CD4-positive, alpha-beta T cell (primary cell): Measurements from ENCODE around the gene SRMS. TPM values are rescaled to one million over a fixed set of nuclear protein-coding genes. Genes with fewer than 3 reads are reported as not detected.
A peak's percentile ranks its signal among the peaks of the same experiment; 100 is the strongest.

ENCODE experiments used
- ATAC-seq: fragments of 200-7000 bp; cut with Tn5 transposase; one replicate; pipeline ENCODE4 v1.10.0; 2022; ENCODE audit warnings: mild to moderate bottlenecking; ENCODE audit not compliant: poor library complexity
- CTCF ChIA-PET: fragments of 350-600 bp; sonication (Branson Sonifier 250); formaldehyde crosslinking; loops from one replicate; lab custom pipeline; 2021; ENCODE audit warnings: antibody characterized with exemption, inconsistent platforms; lab: Charles Lee
- POLR2A ChIA-PET: fragments of 350-600 bp; sonication (Branson Sonifier 250); formaldehyde crosslinking; loops from one replicate; lab custom pipeline; 2021; ENCODE audit warnings: antibody characterized with exemption, inconsistent platforms; lab: Charles Lee
- DNase-seq, 14 experiments: peaks; one replicate each; pipeline ENCODE4 v3.0.0-alpha.2; 2013 to 2020; ENCODE audit warnings: mixed read lengths in 2 of 14
- H3K27ac ChIP-seq, 2 donors: one replicate each; pipeline versions ENCODE4 v1.5.1 to v1.7.0; 2013; ENCODE audit warnings: low read length in 2 of 2, low read depth in 1 of 2, mild to moderate bottlenecking in 1 of 2
- H3K27me3 ChIP-seq, 2 experiments: 1 replicate in 1 of 2; 2 replicates in 1 of 2; pipeline versions ENCODE4 v1.6.1 to v1.7.0; 2013; ENCODE audit warnings: low read length in 2 of 2, control low read depth in 1 of 2, mild to moderate bottlenecking in 1 of 2, moderate library complexity in 1 of 2; ENCODE audit not compliant: insufficient read depth in 2 of 2, control insufficient read depth in 1 of 2
- H3K36me3 ChIP-seq: one replicate; pipeline ENCODE4 v1.6.1; 2013; ENCODE audit warnings: low read length, control low read depth; ENCODE audit not compliant: insufficient read depth
- H3K4me1 ChIP-seq: one replicate; pipeline ENCODE4 v1.6.1; 2013; ENCODE audit warnings: low read length, control low read depth; ENCODE audit not compliant: insufficient read depth
- H3K4me3 ChIP-seq: one replicate; pipeline ENCODE4 v1.5.1; 2013; ENCODE audit warnings: mild to moderate bottlenecking, low read length, moderate library complexity
- H3K9me3 ChIP-seq, 2 experiments: 1 replicate in 1 of 2; 2 replicates in 1 of 2; pipeline versions ENCODE4 v1.6.1 to v1.7.0; 2013; ENCODE audit warnings: low read length in 2 of 2, mild to moderate bottlenecking in 2 of 2, control low read depth in 1 of 2, moderate library complexity in 1 of 2; ENCODE audit not compliant: control insufficient read depth in 1 of 2, insufficient read depth in 1 of 2
- H3K27ac Mint-ChIP-seq: one replicate; pipeline ENCODE4 v1.8.0; 2020; ENCODE audit warnings: mixed read lengths
- H3K27me3 Mint-ChIP-seq: one replicate; pipeline ENCODE4 v1.8.0; 2021; ENCODE audit warnings: mixed read lengths
- H3K36me3 Mint-ChIP-seq: one replicate; pipeline ENCODE4 v1.8.0; 2021; ENCODE audit warnings: low read depth, mixed read lengths
- H3K4me1 Mint-ChIP-seq: one replicate; pipeline ENCODE4 v1.8.0; 2021; ENCODE audit warnings: low read depth, mixed read lengths
- H3K4me3 Mint-ChIP-seq: one replicate; pipeline ENCODE4 v1.8.0; 2020; ENCODE audit warnings: mild to moderate bottlenecking, mixed read lengths
- H3K9me3 Mint-ChIP-seq: one replicate; pipeline ENCODE4 v1.8.0; 2020; ENCODE audit warnings: mixed read lengths
- CTCF ChIP-seq: fragments of 200-600 bp; IDR thresholded peaks from one replicate; pipeline ENCODE4 v1.8.0; 2022; ENCODE audit warnings: antibody characterized with exemption, mild to moderate bottlenecking
- intact Hi-C, 2 experiments: fragments of 100-400 bp; cut with DNase I in 1 of 2; cut with micrococcal nuclease in 1 of 2; formaldehyde crosslinking; loops; one replicate each; pipeline versions ENCODE4 v1.15.1 to v1.9.0; 2023 to 2025; cut with DNase I, micrococcal nuclease
- total RNA-seq, 174 experiments: library from RNA in 2 of 174; stranded (reverse) in 2 of 174; gene quantifications; one replicate each; pipeline ENCODE4 v1.2.3 and lab custom pipeline; 2021 to 2026

SRMS gene
- total RNA-seq, 2 experiments from 2014 or later, result not detected

- intact Hi-C loops, result loop anchor here (2.0 to 5.0 kb wide), 7 partner anchors 40 to 583 kb away; partner anchors contain the start of genes SAMD10 (in 1 of the 2) and TPD52L2 (in 1 of the 2)
- Mint-ChIP-seq H3K36me3 (no peaks in the 10 kb centered on the region), H3K4me3 (no peak overlapping the region), H3K9me3 (no peaks in the 10 kb centered on the region), H3K27me3 (no peaks in the 10 kb centered on the region), H3K4me1 (peaks cover 16% of the 10 kb centered on the region), H3K27ac (no peak overlapping the region)
- DNase-seq (no peak), ATAC-seq (no peak)
- Histone ChIP-seq H3K9me3 (no peaks in the 10 kb centered on the region), H3K27ac (no peak overlapping the region), H3K36me3 (no peaks in the 10 kb centered on the region), H3K27me3 (no peaks in the 10 kb centered on the region), H3K4me1 (peaks cover 37% of the 10 kb centered on the region), H3K4me3 (no peak overlapping the region)
- ChIA-PET POLR2A (interaction anchor here (1.3 to 3.9 kb wide), 5 partner anchors 17 to 199 kb away, joined by 3 to 71 read pairs (median 17); partner anchors contain the start of genes GMEB2 and PPDPF), CTCF (interaction anchor here (2.2 to 2.9 kb wide), 2 partner anchors 18 to 102 kb away, joined by 13 to 18 read pairs; partner anchors contain the start of gene PPDPF)
- no peak for TF ChIP-seq CTCF
These were observed 8.5 kb downstream of the SRMS start for GRCh38 chr20:63539092-63539430.

GRCh38 chr20:63538204-63539091 lies 9.1 kb downstream of the SRMS start:
- Mint-ChIP-seq H3K36me3 (no peaks in the 10 kb centered on the region), H3K27ac (peak overlapping the region; percentile 78), H3K4me1 (peaks cover 16% of the 10 kb centered on the region), H3K4me3 (peak overlapping the region; percentile 80), H3K9me3 (no peaks in the 10 kb centered on the region), H3K27me3 (no peaks in the 10 kb centered on the region)
- peak; percentile 42 for TF ChIP-seq CTCF
- ChIA-PET CTCF (interaction anchor here (0.8 to 2.9 kb wide), 21 partner anchors 10 to 442 kb away, joined by 3 to 18 read pairs (median 5); partner anchors contain the start of genes GMEB2, HELZ2, PPDPF and PRPF6), POLR2A (interaction anchor here (0.7 to 3.9 kb wide), 25 partner anchors 8 to 519 kb away, joined by 3 to 71 read pairs (median 6); partner anchors contain the start of genes ARFRP1, GMEB2, HELZ2 and LIME1)
- peak; percentile 15 for ATAC-seq
- Histone ChIP-seq H3K36me3 (no peaks in the 10 kb centered on the region), H3K4me1 (peaks cover 37% of the 10 kb centered on the region), H3K27ac (peak overlapping the region; percentile 59 to 73), H3K27me3 (no peaks in the 10 kb centered on the region), H3K9me3 (no peaks in the 10 kb centered on the region), H3K4me3 (peak overlapping the region; percentile 59)
- DNase-seq, result peak in 9 of 14 experiments; percentile 20 to 82 (median 46)
- intact Hi-C loops, result loop anchor here (1.0 to 5.0 kb wide), 16 partner anchors 14 to 584 kb away; partner anchors contain the start of genes RTEL1 (in 1 of the 2), SAMD10 (in 1 of the 2) and TPD52L2 (in 1 of the 2)

GRCh38 chr20:63537525-63538203 lies 9.9 kb downstream of the SRMS start:
- no peaks in the 10 kb centered on the region for H3K9me3 Mint-ChIP-seq
- intact Hi-C loops, result loop anchor here (1.0 to 5.0 kb wide), 17 partner anchors 15 to 585 kb away; partner anchors contain the start of genes PPDPF (in 1 of the 2), RTEL1 (in 1 of the 2), SAMD10 (in 1 of the 2) and TPD52L2 (in 1 of the 2)

More at GRCh38 chr20:63537525-63538203, 9.9 kb downstream of the SRMS start:
- H3K36me3 ChIP-seq, result no peaks in the 10 kb centered on the region
- Mint-ChIP-seq H3K4me3 (peak overlapping the region; percentile 80), H3K4me1 (peaks cover 16% of the 10 kb centered on the region), H3K27me3 (no peaks in the 10 kb centered on the region), H3K27ac (peak overlapping the region; percentile 78), H3K36me3 (no peaks in the 10 kb centered on the region)
- peak; percentile 97 for TF ChIP-seq CTCF
- peaks cover 37% of the 10 kb centered on the region for H3K4me1 ChIP-seq
- DNase-seq (peak; percentile 83 to 97 (median 88)), ATAC-seq (peak; percentile 86)
- POLR2A ChIA-PET, result interaction anchor here (0.7 to 3.9 kb wide), 26 partner anchors 8 to 520 kb away, joined by 3 to 71 read pairs (median 6); partner anchors contain the start of genes ARFRP1, GMEB2, HELZ2 and LIME1
- peak overlapping the region; percentile 59 for H3K4me3 ChIP-seq
- no peaks in the 10 kb centered on the region for H3K9me3 ChIP-seq
- H3K27ac ChIP-seq, result peak overlapping the region; percentile 59 to 73
- H3K27me3 ChIP-seq, result no peaks in the 10 kb centered on the region
- CTCF ChIA-PET, result interaction anchor here (0.7 to 2.9 kb wide), 25 partner anchors 9 to 443 kb away, joined by 3 to 18 read pairs (median 5); partner anchors contain the start of genes GMEB2, HELZ2, PPDPF and PRPF6
